KG1 (cell line): Measurements from ENCODE around the gene GPATCH8.
"Not testable (repeated sequence)": the region's sequence is repeated elsewhere in the genome, so short reads cannot be mapped to it uniquely, and the experiment has no call there.

ENCODE experiments used
- DNase-seq: peaks from one replicate; lab custom pipeline; 2025; lab: John Stamatoyannopoulos, UW

The GPATCH8 gene

GRCh38 chr17:44527102-44527501 is 23.9 kb upstream of the GPATCH8 start:
- no peak for DNase-seq

GRCh38 chr17:44523672-44523972 is 20.4 kb upstream of the GPATCH8 start:
- DNase-seq, result no peak

GRCh38 chr17:44522883-44523671 is 19.9 kb upstream of the GPATCH8 start:
- peak; percentile 43 for DNase-seq

- DNase-seq, result no peak
Observed at GRCh38 chr17:44518032-44518431, 14.8 kb upstream of the GPATCH8 start.

- not testable (repeated sequence) for DNase-seq
Observed at GRCh38 chr17:44511241-44512134, 8.3 kb upstream of the GPATCH8 start.

GRCh38 chr17:44506939-44507604 is 3.9 kb upstream of the GPATCH8 start:
- not testable (repeated sequence) for DNase-seq

- DNase-seq, result no peak
Observed at GRCh38 chr17:44502598-44503146, 534 bp downstream of the GPATCH8 start.

GRCh38 chr17:44501866-44502375 is 1.3 kb downstream of the GPATCH8 start:
- no peak for DNase-seq

- no peak for DNase-seq
Observed at GRCh38 chr17:44499722-44500121, 3.5 kb downstream of the GPATCH8 start.

GRCh38 chr17:44496815-44497214 is 6.4 kb downstream of the GPATCH8 start:
- DNase-seq, result no peak

- no peak for DNase-seq
Observed at GRCh38 chr17:44493339-44493738, 9.9 kb downstream of the GPATCH8 start.

GRCh38 chr17:44492706-44493272 is 10.4 kb downstream of the GPATCH8 start:
- DNase-seq, result no peak

GRCh38 chr17:44489581-44489980 is 13.6 kb downstream of the GPATCH8 start:
- DNase-seq, result no peak

GRCh38 chr17:44487170-44487569 is 16.0 kb downstream of the GPATCH8 start:
- DNase-seq, result no peak

GRCh38 chr17:44473367-44473766 is 29.8 kb downstream of the GPATCH8 start:
- no peak for DNase-seq

- no peak for DNase-seq
Observed at GRCh38 chr17:44469676-44470075, 33.5 kb downstream of the GPATCH8 start.

GRCh38 chr17:44467108-44467507 is 36.1 kb downstream of the GPATCH8 start:
- DNase-seq, result no peak

- DNase-seq, result no peak
Observed at GRCh38 chr17:44466339-44466738, 36.9 kb downstream of the GPATCH8 start.

GRCh38 chr17:44465897-44466296 is 37.3 kb downstream of the GPATCH8 start:
- no peak for DNase-seq

GRCh38 chr17:44465276-44465675 is 37.9 kb downstream of the GPATCH8 start:
- no peak for DNase-seq

- no peak for DNase-seq
Observed at GRCh38 chr17:44464037-44464436, 39.2 kb downstream of the GPATCH8 start.

- no peak for DNase-seq
Observed at GRCh38 chr17:44451832-44452231, 51.4 kb downstream of the GPATCH8 start.
